PC-3 (cell line): ENCODE results near the gene AFF1. TPM values are rescaled to one million over a fixed set of nuclear protein-coding genes. Genes with fewer than 3 reads are reported as not detected.
A peak's percentile ranks its signal among the peaks of the same experiment; 100 is the strongest.

Experiments used
- ATAC-seq: fragments of 200-7000 bp; cut with Tn5 transposase; 2 replicates; pipeline ENCODE4 v1.9.1; 2020; ENCODE audit warnings: mild to moderate bottlenecking, moderate library complexity
- BruUV-seq: library from RNA; stranded (reverse); fragments of 400-500 nt; replicated peaks from 2 replicates; lab custom pipeline; 2021; lab: Mats Ljungman, UMichigan
- CTCF ChIA-PET: fragments of 300-600 bp; sonication (Branson Sonifier 250); formaldehyde crosslinking; loops from one replicate; lab custom pipeline; 2022; ENCODE audit warnings: antibody characterized with exemption; lab: Charles Lee
- POLR2A ChIA-PET: fragments of 300-600 bp; sonication (Branson Sonifier 250); formaldehyde crosslinking; loops from one replicate; lab custom pipeline; 2022; ENCODE audit warnings: antibody characterized with exemption; ENCODE audit not compliant: unreplicated experiment; lab: Charles Lee
- DNase-seq: peaks from one replicate; pipeline ENCODE4 v3.0.0-alpha.2; 2015
- H2AFZ ChIP-seq: fragments of 300-600 bp; sonication (generic); 2 replicates; pipeline ENCODE4 v1.6.0; 2016; ENCODE audit warnings: antibody characterized with exemption, low read length
- H3F3A ChIP-seq: fragments of 300-600 bp; sonication (generic); one replicate; pipeline ENCODE4 v1.6.0; 2017; ENCODE audit warnings: antibody characterized with exemption, low read length, control low read depth, mild to moderate bottlenecking; ENCODE audit not compliant: unreplicated experiment
- H3K27ac ChIP-seq: fragments of 300-600 bp; sonication (generic); 2 replicates; pipeline ENCODE4 v1.5.1; 2016; ENCODE audit warnings: mild to moderate bottlenecking, low read length
- H3K27me3 ChIP-seq: fragments of 300-600 bp; sonication (generic); 2 replicates; pipeline ENCODE4 v1.6.1; 2016; ENCODE audit warnings: low read length, mixed read lengths
- H3K36me3 ChIP-seq: fragments of 300-600 bp; sonication (generic); 2 replicates; pipeline ENCODE4 v1.6.1; 2016; ENCODE audit warnings: low read depth, mixed run types, low read length, mixed read lengths
- H3K4me1 ChIP-seq: fragments of 300-600 bp; sonication (generic); 2 replicates; pipeline ENCODE4 v1.5.1; 2016; ENCODE audit warnings: low read length; ENCODE audit not compliant: insufficient read depth
- H3K4me2 ChIP-seq: fragments of 300-600 bp; sonication (generic); 2 replicates; pipeline ENCODE4 v1.6.0; 2016; ENCODE audit warnings: low read length
- H3K4me3 ChIP-seq: fragments of 300-600 bp; sonication (generic); 2 replicates; pipeline ENCODE4 v1.5.1; 2016; ENCODE audit warnings: mild to moderate bottlenecking, low read length, mixed read lengths
- H3K79me2 ChIP-seq: fragments of 300-600 bp; sonication (generic); 2 replicates; pipeline ENCODE4 v1.6.1; 2017; ENCODE audit warnings: low read length, mixed read lengths
- H3K9ac ChIP-seq: fragments of 300-600 bp; sonication (generic); 2 replicates; pipeline ENCODE4 v1.6.0; 2016; ENCODE audit warnings: mild to moderate bottlenecking, low read length
- H3K9me2 ChIP-seq: fragments of 300-600 bp; sonication (generic); replicated peaks from 2 replicates; pipeline ENCODE4 v1.6.1; 2016; ENCODE audit warnings: mixed run types, low read length, mixed read lengths
- H3K9me3 ChIP-seq: fragments of 300-600 bp; sonication (generic); 2 replicates; pipeline ENCODE4 v1.6.1; 2016; ENCODE audit warnings: low read length, mixed read lengths
- H4K20me1 ChIP-seq: fragments of 300-600 bp; sonication (generic); 2 replicates; pipeline ENCODE4 v1.6.1; 2016; ENCODE audit warnings: low read length, mixed read lengths
- EZH2 ChIP-seq: fragments of 300-600 bp; sonication (generic); IDR thresholded peaks from one replicate; pipeline ENCODE4 v1.6.1; 2017; ENCODE audit warnings: antibody characterized with exemption, mild to moderate bottlenecking, low read length; ENCODE audit not compliant: unreplicated experiment
- EZH2phosphoT487 ChIP-seq: fragments of 300-600 bp; sonication (generic); IDR thresholded peaks from 2 replicates; pipeline ENCODE4 v1.6.1; 2018; ENCODE audit warnings: mild to moderate bottlenecking, antibody characterized with exemption, low read length, borderline replicate concordance
- intact Hi-C: fragments of 100-400 bp; cut with micrococcal nuclease; formaldehyde crosslinking; loops from 2 replicates; pipeline ENCODE4 v1.9.0; 2023
- total RNA-seq: library from RNA; depleted of rRNA; stranded (reverse); fragments of >200 nt; gene quantifications from 2 replicates; pipeline ENCODE4 v1.2.3, GENCODE V29; 2014
- TF ChIP-seq, protein P1 (sequence below): fragments of 300-600 bp; sonication (generic); conservative IDR thresholded peaks from 2 replicates; pipeline ENCODE4 v1.5.1; 2017; ENCODE audit warnings: antibody characterized with exemption, low read depth, mild to moderate bottlenecking, low read length

AFF1 gene
- total RNA-seq, 1 experiment from 2014 or later: 8.1 TPM

- Histone ChIP-seq H3K79me2 (no peaks in the 10 kb centered on the region), H3K27ac (no peak overlapping the region), H3K9me2 (no peaks in the 10 kb centered on the region), H3F3A (no peaks in the 10 kb centered on the region), H4K20me1 (no peaks in the 10 kb centered on the region), H3K9ac (no peak overlapping the region), H3K4me2 (no peak overlapping the region), H3K27me3 (no peaks in the 10 kb centered on the region), H3K9me3 (no peaks in the 10 kb centered on the region), H2AFZ (no peak overlapping the region), H3K4me3 (no peak overlapping the region), H3K4me1 (peaks cover 11% of the 10 kb centered on the region), H3K36me3 (no peaks in the 10 kb centered on the region)
- ChIA-PET POLR2A (interaction anchor here (0.7 kb wide), 1 partner anchor 404 kb away, joined by 6 read pairs; no protein-coding TSS in a partner anchor), CTCF (no interaction called here)
- BruUV-seq: no TSS peak
- DNase-seq (peak; percentile 25), ATAC-seq (no peak)
- intact Hi-C loops: loop anchor here (10.0 kb wide), 1 partner anchor 224 kb away; no protein-coding TSS in a partner anchor
- TF ChIP-seq, protein P1, sequence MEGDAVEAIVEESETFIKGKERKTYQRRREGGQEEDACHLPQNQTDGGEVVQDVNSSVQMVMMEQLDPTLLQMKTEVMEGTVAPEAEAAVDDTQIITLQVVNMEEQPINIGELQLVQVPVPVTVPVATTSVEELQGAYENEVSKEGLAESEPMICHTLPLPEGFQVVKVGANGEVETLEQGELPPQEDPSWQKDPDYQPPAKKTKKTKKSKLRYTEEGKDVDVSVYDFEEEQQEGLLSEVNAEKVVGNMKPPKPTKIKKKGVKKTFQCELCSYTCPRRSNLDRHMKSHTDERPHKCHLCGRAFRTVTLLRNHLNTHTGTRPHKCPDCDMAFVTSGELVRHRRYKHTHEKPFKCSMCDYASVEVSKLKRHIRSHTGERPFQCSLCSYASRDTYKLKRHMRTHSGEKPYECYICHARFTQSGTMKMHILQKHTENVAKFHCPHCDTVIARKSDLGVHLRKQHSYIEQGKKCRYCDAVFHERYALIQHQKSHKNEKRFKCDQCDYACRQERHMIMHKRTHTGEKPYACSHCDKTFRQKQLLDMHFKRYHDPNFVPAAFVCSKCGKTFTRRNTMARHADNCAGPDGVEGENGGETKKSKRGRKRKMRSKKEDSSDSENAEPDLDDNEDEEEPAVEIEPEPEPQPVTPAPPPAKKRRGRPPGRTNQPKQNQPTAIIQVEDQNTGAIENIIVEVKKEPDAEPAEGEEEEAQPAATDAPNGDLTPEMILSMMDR: peak; percentile 27; the same call in 1 of the 2 replicates
- TF ChIP-seq EZH2phosphoT487 (no peak), EZH2 (no peak)
Measured at GRCh38 chr4:86898562-86898961, 36.2 kb upstream of the AFF1 start.

DNA sequence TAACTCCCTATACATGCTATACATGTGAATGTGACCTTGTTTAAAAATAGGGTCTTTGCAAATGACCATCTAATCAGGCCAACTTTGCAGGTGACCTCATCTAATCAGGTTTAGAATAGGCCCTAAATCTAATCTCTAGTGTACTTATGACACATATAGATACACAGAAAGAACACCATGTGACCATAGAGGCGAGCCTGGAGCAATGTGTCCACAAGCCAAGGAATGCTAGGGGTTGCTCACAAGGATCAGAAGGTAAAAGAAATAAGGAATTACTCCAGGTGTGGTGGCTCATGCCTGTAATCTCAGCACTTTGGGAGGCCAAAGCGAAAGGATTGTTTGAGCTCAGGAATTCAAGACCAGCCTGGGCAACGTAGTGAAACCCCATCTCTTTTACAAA lies 32.9 kb upstream of the AFF1 start:
- H4K20me1 ChIP-seq: no peaks in the 10 kb centered on the region
- no peaks in the 10 kb centered on the region for H3K9me3 ChIP-seq
- H3K4me2 ChIP-seq: no peak overlapping the region
- no peaks in the 10 kb centered on the region for H3F3A ChIP-seq
- TF ChIP-seq EZH2phosphoT487: no peak
- TF ChIP-seq EZH2: no peak
- TF ChIP-seq, protein P1: no peak
- no peak overlapping the region for H3K9ac ChIP-seq
- H3K27ac ChIP-seq: no peak overlapping the region
- intact Hi-C loops: no loop called here
- ATAC-seq (no peak), DNase-seq (no peak)
- no peaks in the 10 kb centered on the region for H3K4me1 ChIP-seq
- POLR2A ChIA-PET: no interaction called here
- H3K36me3 ChIP-seq: no peaks in the 10 kb centered on the region
- H3K27me3 ChIP-seq: no peaks in the 10 kb centered on the region
- no peaks in the 10 kb centered on the region for H3K9me2 ChIP-seq
- BruUV-seq: no TSS peak
- no peak overlapping the region for H2AFZ ChIP-seq
- H3K79me2 ChIP-seq: no peaks in the 10 kb centered on the region
- H3K4me3 ChIP-seq: no peak overlapping the region
- CTCF ChIA-PET: no interaction called here

GRCh38 chr4:86908251-86908657 lies 26.6 kb upstream of the AFF1 start:
- Histone ChIP-seq H3K4me1 (no peaks in the 10 kb centered on the region), H3K9me3 (no peaks in the 10 kb centered on the region), H2AFZ (no peak overlapping the region), H3K27me3 (no peaks in the 10 kb centered on the region), H3K4me2 (no peak overlapping the region), H3K9me2 (no peaks in the 10 kb centered on the region), H3K4me3 (no peak overlapping the region), H3K79me2 (no peaks in the 10 kb centered on the region), H3K36me3 (no peaks in the 10 kb centered on the region), H4K20me1 (no peaks in the 10 kb centered on the region), H3F3A (no peaks in the 10 kb centered on the region), H3K27ac (no peak overlapping the region), H3K9ac (no peak overlapping the region)
- intact Hi-C loops: no loop called here
- TF ChIP-seq, protein P1: no peak
- no peak for TF ChIP-seq EZH2
- CTCF ChIA-PET: no interaction called here
- DNase-seq: no peak
- no peak for ATAC-seq
- no TSS peak for BruUV-seq
- POLR2A ChIA-PET: no interaction called here
